GM23338 (cell line): ENCODE measurements around the gene PTPN5. TPM values are rescaled to one million over a fixed set of nuclear protein-coding genes. Genes with fewer than 3 reads are reported as not detected.
A peak's percentile ranks its signal among the peaks of the same experiment; 100 is the strongest.

Experiments used
- ATAC-seq: fragments of 200-7000 bp; cut with Tn5 transposase; 3 replicates; pipeline ENCODE4 v1.9.1; 2020
- DNase-seq: peaks from one replicate; pipeline ENCODE4 v3.0.0-alpha.2; 2015; ENCODE audit warnings: low spot score
- H2AFZ ChIP-seq: fragments of 200-600 bp; sonication (generic); 2 replicates; pipeline ENCODE4 v1.8.0; 2016; ENCODE audit warnings: antibody characterized with exemption, mild to moderate bottlenecking, moderate library complexity
- H3F3A ChIP-seq: fragments of 200-600 bp; sonication (generic); replicated peaks from 2 replicates; pipeline ENCODE4 v1.8.0; 2017; ENCODE audit warnings: antibody characterized with exemption, mixed run types, low read depth
- H3K27ac ChIP-seq: fragments of 200-600 bp; sonication (generic); 2 replicates; pipeline ENCODE4 v1.6.1; 2016; ENCODE audit warnings: low read depth
- H3K27me3 ChIP-seq: fragments of 200-600 bp; sonication (generic); 2 replicates; pipeline ENCODE4 v1.8.0; 2016; ENCODE audit warnings: mild to moderate bottlenecking, mixed run types, moderate library complexity; ENCODE audit not compliant: insufficient read depth
- H3K36me3 ChIP-seq: fragments of 200-600 bp; sonication (generic); 2 replicates; pipeline ENCODE4 v1.8.0; 2016; ENCODE audit warnings: mild to moderate bottlenecking; ENCODE audit not compliant: insufficient read depth
- H3K4me1 ChIP-seq: fragments of 200-600 bp; sonication (generic); 2 replicates; pipeline ENCODE4 v1.8.0; 2016; ENCODE audit warnings: mild to moderate bottlenecking, moderate library complexity; ENCODE audit not compliant: insufficient read depth
- H3K4me2 ChIP-seq: fragments of 200-600 bp; sonication (generic); 2 replicates; pipeline ENCODE4 v1.7.1; 2017; ENCODE audit warnings: mixed run types
- H3K4me3 ChIP-seq: fragments of 200-600 bp; sonication (generic); 2 replicates; pipeline ENCODE4 v1.6.1; 2016; ENCODE audit warnings: mixed run types
- H3K79me2 ChIP-seq: fragments of 200-600 bp; sonication (generic); replicated peaks from 2 replicates; pipeline ENCODE4 v1.8.0; 2017; ENCODE audit warnings: mild to moderate bottlenecking; ENCODE audit not compliant: insufficient read depth
- H3K9me2 ChIP-seq: fragments of 200-600 bp; sonication (generic); 2 replicates; pipeline ENCODE4 v1.8.0; 2017; ENCODE audit not compliant: insufficient read depth
- H4K20me1 ChIP-seq: fragments of 200-600 bp; sonication (generic); replicated peaks from 2 replicates; pipeline ENCODE4 v1.8.0; 2017; ENCODE audit warnings: mild to moderate bottlenecking; ENCODE audit not compliant: insufficient read depth
- H3K27ac Mint-ChIP-seq: 2 replicates; pipeline ENCODE4 v1.8.0; 2020; ENCODE audit warnings: inconsistent platforms, mild to moderate bottlenecking, moderate library complexity, mixed read lengths
- H3K27me3 Mint-ChIP-seq: 3 replicates; pipeline ENCODE4 v1.8.0; 2022; ENCODE audit warnings: low read depth, mild to moderate bottlenecking, moderate library complexity, mixed read lengths, inconsistent platforms; ENCODE audit not compliant: insufficient read depth, poor library complexity
- H3K36me3 Mint-ChIP-seq: 3 replicates; pipeline ENCODE4 v1.8.0; 2021; ENCODE audit warnings: low read depth, mild to moderate bottlenecking, inconsistent platforms, moderate library complexity, mixed read lengths
- H3K4me1 Mint-ChIP-seq: 3 replicates; pipeline ENCODE4 v1.8.0; 2020; ENCODE audit warnings: mild to moderate bottlenecking, inconsistent platforms, mixed read lengths
- H3K4me3 Mint-ChIP-seq: 3 replicates; pipeline ENCODE4 v1.8.0; 2021; ENCODE audit warnings: moderate library complexity, mild to moderate bottlenecking, inconsistent platforms, mixed read lengths
- H3K9me3 Mint-ChIP-seq: 3 replicates; pipeline ENCODE4 v1.8.0; 2020; ENCODE audit warnings: moderate library complexity, mild to moderate bottlenecking, inconsistent platforms, mixed read lengths
- CTCF ChIP-seq, 2 experiments: fragments of 200-600 bp in 1 of 2; sonication (generic) in 1 of 2; conservative IDR thresholded peaks; 2 replicates each; pipeline versions ENCODE4 v1.5.1 to v1.6.1; 2016 to 2017; ENCODE audit warnings: antibody characterized with exemption in 2 of 2, low read depth in 2 of 2, mild to moderate bottlenecking in 2 of 2, moderate library complexity in 1 of 2
- EZH2 ChIP-seq: fragments of 200-600 bp; sonication (generic); IDR thresholded peaks from one replicate; pipeline ENCODE4 v1.8.0; 2017; ENCODE audit warnings: antibody characterized with exemption, mild to moderate bottlenecking, low read depth; ENCODE audit not compliant: unreplicated experiment
- EZH2phosphoT487 ChIP-seq: fragments of 200-600 bp; sonication (generic); IDR thresholded peaks from one replicate; pipeline ENCODE4 v1.8.1; 2018; ENCODE audit warnings: antibody characterized with exemption; ENCODE audit not compliant: unreplicated experiment
- POLR2AphosphoS5 ChIP-seq: IDR thresholded peaks from 2 replicates; pipeline ENCODE4 v1.6.1; 2016; ENCODE audit warnings: antibody characterized with exemption, low read depth
- REST ChIP-seq: IDR thresholded peaks from one replicate; pipeline ENCODE4 v1.6.1; 2018; ENCODE audit warnings: antibody characterized with exemption; ENCODE audit not compliant: unreplicated experiment
- ZNF331 ChIP-seq: fragments of 250-450 bp; sonication (Bioruptor Pico); IDR thresholded peaks from 2 replicates; pipeline ENCODE4 v1.5.0; 2020; ENCODE audit warnings: low read depth, mild to moderate bottlenecking, moderate library complexity
- polyA plus RNA-seq: library from polyadenylated mRNA; unstranded; fragments of >200 nt; fragmentation: Nextera tagmentation; extraction: Ambion mirVana; gene quantifications from 2 replicates; pipeline ENCODE4 v1.2.1, GENCODE V29; 2016
- total RNA-seq: library from RNA; depleted of rRNA; stranded (reverse); fragments of >200 nt; shearing (Covaris generic); gene quantifications from 2 replicates; pipeline ENCODE4 v1.2.3, GENCODE V29; 2014

Gene PTPN5
- total and polyA plus RNA-seq, 2 experiments from 2014 or later = 3.7 to 5.7 TPM

GRCh38 chr11:18794956-18795355 is 3.4 kb upstream of the PTPN5 start:
- H3K27ac ChIP-seq = no peak overlapping the region
- H3K4me1 Mint-ChIP-seq = peaks cover 7% of the 10 kb centered on the region
- H3K4me1 ChIP-seq = peaks cover 8% of the 10 kb centered on the region; the same call in 1 of the 2 replicates
- ATAC-seq (no peak), DNase-seq (no peak)
- no peaks in the 10 kb centered on the region for H3K36me3 Mint-ChIP-seq
- H3K27me3 ChIP-seq = peaks cover 41% of the 10 kb centered on the region
- H3K79me2 ChIP-seq = no peaks in the 10 kb centered on the region
- no peaks in the 10 kb centered on the region for H3K9me2 ChIP-seq
- TF ChIP-seq CTCF (conservative IDR thresholded peaks at IDR 0.05; ENCODE audit: low read depth in 2 of 2) (no peak), EZH2phosphoT487 (no peak), REST (no peak)
- H3K27me3 Mint-ChIP-seq = peaks cover 23% of the 10 kb centered on the region
- no peaks in the 10 kb centered on the region for H4K20me1 ChIP-seq
- 0 out of 2 replicates have a peak, but pooled peaks cover 2% of the 10 kb centered on the region for H3F3A ChIP-seq
- no peaks in the 10 kb centered on the region for H3K36me3 ChIP-seq
- H3K27ac Mint-ChIP-seq = no peak overlapping the region
- no peak overlapping the region for H3K4me2 ChIP-seq
- no peak overlapping the region for H3K4me3 ChIP-seq
- H2AFZ ChIP-seq = no peak overlapping the region
- H3K9me3 Mint-ChIP-seq = no peaks in the 10 kb centered on the region; the same call in 2 of the 3 replicates
- no peak overlapping the region for H3K4me3 Mint-ChIP-seq

GRCh38 chr11:18792827-18793226 is 1.2 kb upstream of the PTPN5 start:
- H3K27ac Mint-ChIP-seq = no peak overlapping the region
- H3K4me3 Mint-ChIP-seq = peak overlapping the region; percentile 90
- peaks cover 22% of the 10 kb centered on the region for H3K27me3 Mint-ChIP-seq
- no peaks in the 10 kb centered on the region; the same call in 2 of the 3 replicates for H3K9me3 Mint-ChIP-seq
- Histone ChIP-seq H4K20me1 (no peaks in the 10 kb centered on the region), H2AFZ (peak overlapping the region; percentile 98), H3K9me2 (no peaks in the 10 kb centered on the region), H3K27ac (no peak overlapping the region), H3K4me3 (peak overlapping the region; percentile 90), H3K4me2 (peak overlapping the region; percentile 98), H3F3A (0 out of 2 replicates have a peak, but pooled peaks cover 2% of the 10 kb centered on the region), H3K27me3 (peaks cover 51% of the 10 kb centered on the region), H3K4me1 (peaks cover 8% of the 10 kb centered on the region; the same call in 1 of the 2 replicates), H3K36me3 (no peaks in the 10 kb centered on the region), H3K79me2 (no peaks in the 10 kb centered on the region)
- H3K4me1 Mint-ChIP-seq = peaks cover 7% of the 10 kb centered on the region
- DNase-seq = no peak
- H3K36me3 Mint-ChIP-seq = no peaks in the 10 kb centered on the region
- TF ChIP-seq EZH2 (no peak), ZNF331 (no peak), POLR2AphosphoS5 (no peak)
- no peak for ATAC-seq
